NOMO-1 treated with DMSO at 0.1 percent for 48 hours (cell line): ENCODE data around the gene RCC2.
"Not testable (repeated sequence)": the region's sequence is repeated elsewhere in the genome, so short reads cannot be mapped to it uniquely, and the experiment has no call there.

Experiments used
- DNase-seq: peaks from one replicate; lab custom pipeline; 2025; ENCODE audit not compliant: unreplicated experiment; lab: John Stamatoyannopoulos, UW

RCC2 gene

DNA sequence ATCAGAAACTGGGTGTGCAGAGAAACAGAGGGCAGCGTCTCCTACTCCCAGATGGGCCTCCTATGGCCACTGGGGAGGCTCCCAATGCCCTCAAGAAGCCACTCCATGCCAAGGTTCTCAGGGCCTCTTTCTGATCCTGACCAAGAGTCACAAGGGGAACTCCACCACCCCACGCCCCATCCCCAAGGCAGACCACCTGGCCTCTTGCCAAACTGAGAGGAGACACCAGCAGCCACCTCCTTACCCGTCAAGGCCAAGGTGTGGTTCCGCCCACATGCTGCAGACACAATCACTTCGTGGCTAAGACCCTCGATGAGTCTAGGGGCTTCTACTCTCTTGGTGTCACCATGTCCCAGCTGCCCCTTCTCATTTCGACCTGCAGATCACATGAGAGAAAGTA, 17.0 kb downstream of the RCC2 start:
- DNase-seq = no peak

DNA sequence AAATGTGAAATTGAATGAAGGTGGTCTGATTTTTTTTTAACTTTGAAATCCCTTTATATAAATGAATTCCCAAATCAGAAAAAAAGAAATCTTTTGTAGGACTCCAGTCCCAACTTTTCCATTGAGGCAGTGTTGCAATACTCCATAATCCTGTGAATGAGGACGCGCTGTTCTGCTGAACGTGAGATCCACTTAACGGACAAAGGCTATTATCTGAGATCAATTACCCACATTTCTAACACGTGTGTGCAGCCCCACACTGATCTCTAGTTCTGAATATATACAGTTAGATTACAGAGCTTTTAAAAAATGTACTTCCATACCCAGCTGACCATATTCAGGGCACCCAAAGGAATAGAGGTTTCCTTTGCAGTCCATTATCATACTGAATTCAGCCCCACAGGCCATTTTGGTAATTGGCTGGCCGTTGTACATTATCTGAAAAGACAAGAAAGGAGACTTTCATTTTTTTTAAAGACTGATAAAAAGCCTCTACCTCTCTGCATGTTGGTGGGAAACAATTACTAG, 19.0 kb downstream of the RCC2 start:
- no peak for DNase-seq

DNA sequence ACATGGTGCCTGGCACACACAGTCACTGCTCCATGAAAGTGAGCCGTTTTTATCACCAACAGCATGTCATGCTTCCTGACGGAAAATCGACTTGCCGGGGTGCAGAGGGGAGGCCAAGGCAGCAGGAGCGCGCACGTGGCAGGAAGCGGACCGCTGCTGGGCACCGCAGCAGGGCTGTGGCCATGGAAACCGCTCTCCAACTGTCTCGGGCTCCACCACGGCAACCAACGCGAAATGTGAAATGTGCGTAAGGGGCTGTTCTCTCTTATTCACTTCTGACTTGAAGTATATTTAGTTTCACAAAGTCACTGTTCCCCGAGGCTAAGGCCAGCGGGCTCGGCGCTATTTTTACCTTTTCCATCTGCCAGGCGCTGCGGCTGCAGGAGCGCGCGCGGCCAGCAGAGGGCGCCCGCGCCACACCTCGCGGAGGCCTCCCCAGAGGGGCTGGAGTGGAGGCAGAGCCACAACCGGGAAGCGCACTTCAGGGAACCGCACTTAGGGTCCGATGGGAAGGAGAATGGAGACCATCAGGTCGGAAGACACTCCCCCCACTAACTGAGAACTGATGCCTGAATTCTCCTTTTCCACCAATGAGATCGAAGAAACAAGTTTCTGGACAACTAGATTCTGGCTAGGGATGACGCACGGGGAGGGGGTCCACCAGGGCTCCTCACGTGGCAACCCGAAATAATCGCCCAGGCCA, 19.7 kb downstream of the RCC2 start:
- DNase-seq = peak; percentile 36

DNA sequence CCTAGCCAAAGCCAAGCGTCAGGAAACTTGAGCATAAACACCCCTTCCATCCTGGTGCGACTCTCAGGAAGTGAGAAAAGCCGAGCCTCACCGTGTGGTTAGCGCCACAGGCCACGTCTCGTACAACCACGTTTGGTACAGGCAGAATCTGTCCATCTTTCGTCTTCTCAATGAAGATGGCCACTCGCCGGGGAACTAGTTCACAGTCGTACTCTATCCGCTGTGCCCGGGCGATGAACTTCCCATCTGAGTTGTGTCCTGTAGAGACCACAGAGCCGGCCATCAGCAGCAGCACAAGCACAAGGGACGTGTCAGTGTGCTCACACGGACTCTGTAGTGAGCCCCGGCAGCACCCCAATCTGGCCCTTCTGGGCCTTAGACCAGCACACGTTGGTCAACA, 23.1 kb downstream of the RCC2 start:
- DNase-seq = no peak

DNA sequence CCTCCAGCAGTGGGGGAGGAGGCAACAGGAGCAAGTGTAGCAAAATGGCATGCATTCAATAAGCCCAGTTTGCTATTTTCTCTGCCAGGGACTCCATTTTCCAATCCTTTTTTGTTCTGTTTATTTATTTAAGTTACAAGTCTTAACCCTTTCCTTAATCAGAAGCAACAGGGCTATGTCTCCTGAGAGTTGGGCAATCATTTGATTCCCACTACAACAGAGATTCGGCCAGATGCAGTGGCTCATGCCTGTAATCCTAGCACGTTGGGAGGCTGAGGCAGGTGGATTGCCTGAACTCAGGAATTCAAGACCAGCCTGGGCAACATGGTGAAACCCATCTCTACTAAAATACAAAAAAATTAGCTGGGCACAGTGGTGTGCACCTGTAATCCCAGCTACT, 25.5 kb downstream of the RCC2 start:
- no peak for DNase-seq

DNA sequence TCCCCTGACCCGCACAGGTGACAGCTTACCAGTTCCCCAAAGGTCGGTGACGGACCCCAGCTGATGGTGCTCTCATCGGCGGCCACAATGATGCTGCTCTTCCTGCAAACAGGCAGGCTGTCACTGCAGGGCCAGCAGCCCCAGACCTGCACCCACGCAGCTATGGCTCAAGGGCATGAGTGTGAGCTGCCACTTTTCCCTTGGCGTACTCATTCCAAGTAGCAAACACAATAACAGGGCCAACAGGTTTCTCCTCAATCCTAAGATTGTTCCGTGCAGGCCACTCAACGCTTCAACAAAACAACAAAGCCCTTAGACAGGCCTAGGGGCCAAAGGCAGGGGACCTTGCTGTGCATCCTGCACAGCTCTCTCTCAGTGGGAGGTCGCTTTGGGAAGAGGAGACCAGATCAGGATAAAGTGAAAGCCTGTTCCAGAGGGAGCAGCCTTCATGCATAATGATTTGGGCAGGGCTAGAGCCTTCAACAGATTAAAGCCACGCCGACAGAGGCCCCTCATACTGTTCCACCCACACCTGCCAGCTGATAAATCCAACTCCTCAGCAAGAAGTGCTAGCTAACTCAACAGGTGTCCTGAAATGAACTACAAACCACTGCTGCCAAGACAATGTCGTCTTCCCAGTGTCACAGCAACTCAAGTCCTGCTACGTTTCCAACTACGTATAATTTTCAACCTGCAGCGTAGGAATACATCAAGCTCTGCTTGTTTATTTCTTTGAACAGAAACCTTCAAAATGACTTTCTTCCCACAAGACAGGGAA, 27.2 kb downstream of the RCC2 start:
- DNase-seq = no peak

DNA sequence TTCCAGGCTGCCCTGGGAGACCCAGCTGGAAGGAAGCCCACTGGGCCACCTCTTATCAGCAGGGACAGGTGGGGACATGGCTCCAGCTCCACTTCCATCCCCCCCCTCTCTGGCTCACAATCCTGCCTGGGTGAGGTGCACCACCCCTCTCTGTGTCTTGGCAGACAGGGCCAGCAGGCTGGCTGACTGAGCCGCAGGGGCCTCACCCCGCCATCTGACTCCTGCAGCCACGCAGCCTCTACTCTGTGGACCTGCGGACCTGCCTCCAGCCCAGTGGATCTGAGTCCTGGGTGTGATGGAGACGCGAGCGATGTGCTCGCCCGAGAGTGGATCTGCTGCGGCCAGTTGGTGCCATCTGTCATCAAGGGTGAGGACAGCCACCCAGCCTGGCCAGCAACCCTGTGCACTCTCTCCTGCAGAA, 30.1 kb downstream of the RCC2 start:
- DNase-seq = no peak

DNA sequence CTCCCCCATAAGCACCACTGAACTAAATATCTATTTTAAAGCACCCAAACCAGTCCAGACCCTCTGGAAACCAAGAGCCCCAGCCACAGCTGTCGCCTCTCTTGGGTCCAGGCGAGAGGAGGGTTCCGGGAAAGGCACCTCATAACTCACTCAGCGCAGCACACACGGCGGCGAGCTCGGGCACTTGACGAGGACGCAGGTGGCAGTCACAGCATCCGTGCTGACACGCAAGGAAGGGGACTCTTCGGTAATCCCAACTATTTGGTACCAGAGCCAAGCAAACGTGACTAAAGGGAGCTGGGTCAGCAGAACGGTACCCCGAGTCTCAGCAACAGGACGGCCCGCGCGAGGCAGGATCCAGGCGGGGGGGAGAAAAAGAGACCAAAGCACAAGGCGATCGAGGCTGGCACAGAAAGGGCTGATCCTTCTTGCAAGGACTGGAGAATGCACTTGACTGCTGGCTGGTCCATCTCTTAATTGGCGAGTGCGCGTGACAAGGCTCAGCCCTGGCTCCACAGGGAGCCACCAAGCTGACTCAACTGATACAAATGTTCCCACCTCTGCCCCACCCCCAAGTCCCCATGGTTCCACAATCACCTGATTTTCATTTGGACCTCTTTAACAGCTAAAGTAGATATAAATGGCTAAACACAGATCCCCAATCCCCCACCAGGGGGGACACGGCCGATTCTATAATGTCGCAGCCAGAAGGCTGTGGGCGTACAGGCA, 31.5 kb downstream of the RCC2 start:
- DNase-seq = not testable (repeated sequence)

DNA sequence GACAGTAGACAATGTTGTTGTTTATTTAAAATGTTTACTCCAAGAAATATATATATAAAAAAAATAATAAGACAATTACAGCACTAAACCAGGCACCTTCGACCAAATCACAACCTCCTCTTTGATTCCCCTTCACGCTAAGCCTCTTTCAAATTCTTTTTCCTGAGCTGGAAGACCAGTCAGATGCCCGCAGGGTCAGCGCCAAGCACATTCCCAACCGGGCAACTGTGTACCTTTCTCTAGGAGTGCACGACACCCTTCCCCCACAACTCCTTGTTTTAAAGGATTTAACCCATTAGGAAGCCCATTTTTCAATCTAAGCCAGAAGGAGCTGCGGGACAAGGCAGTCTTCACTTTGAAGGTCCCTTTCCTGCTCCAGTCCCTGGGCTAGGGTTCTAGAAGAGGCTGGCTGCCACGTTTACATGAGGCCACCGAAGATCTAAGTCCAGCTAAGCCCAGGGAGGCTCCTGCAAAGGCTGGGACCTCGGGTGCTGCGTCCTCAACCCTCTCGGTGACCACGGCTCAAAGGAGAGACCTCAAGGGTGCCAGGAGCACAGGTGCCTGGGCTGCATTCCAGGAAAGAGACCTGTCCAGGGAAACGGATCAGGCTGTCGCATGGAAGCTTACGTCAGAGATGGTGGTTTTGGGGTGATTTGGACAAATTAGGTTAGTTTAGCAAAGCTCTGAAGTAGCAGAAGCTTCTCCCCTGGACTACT, 32.6 kb downstream of the RCC2 start:
- not testable (repeated sequence) for DNase-seq

DNA sequence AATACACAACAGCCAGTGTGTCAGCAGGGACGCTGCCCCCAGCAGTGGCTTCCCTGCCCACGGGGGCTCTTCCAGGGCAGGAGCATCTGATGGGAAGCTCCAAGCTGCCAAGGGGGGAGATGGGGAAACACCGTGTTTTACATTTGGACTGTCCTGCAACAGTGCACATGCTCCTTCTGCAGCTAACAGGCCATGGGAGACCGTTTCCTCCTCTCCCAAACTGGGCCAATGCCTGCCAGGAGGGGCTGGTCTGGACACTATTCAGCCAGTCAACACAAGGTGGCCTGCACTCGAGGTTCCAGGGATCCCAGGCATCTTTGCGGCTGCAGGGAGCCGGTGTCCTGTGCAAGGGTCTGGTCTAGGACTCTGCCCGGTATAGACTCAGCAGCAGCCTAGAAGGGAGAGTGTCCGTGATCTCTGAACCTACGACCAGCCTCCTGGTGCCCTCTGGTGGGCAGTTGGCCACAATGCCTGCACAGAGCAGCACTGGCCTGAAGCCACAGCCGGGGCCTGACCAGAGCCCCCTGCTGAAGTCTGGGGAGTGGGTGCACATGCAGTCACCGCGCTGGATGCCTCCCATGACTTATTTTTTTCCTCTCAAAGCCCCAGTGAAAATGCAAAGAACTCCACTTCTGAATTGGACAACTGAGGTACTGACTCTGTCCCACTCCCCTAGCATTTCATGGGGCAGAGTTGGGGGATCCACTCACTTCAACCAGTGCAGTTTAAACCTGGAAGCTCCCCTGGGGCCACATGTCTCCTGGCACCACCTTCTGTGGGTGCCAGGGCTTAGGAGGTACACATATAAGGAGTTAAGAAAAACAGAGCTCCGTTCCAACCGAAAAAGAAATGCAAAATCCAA, 33.3 kb downstream of the RCC2 start:
- DNase-seq = peak; percentile 59

DNA sequence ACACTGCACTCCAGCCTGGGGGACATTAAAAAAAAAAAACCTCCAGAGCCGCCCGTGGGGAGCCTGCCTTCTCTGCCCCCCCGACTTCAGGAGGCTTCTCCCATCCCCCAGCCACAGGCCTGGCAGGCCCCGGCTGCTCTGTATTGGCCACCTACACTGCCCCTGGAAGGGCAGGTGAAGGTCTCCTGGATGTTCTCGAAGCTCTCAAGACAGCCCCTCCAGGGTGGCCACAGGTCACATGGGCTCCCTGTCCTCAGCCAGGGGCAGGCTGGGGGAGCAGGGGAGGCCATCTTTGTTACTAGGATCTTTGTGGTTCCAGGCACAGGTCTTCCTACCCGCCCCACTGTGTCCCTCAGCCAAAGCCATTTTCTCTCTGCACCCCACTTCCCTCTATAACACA, 34.7 kb downstream of the RCC2 start:
- DNase-seq = no peak

DNA sequence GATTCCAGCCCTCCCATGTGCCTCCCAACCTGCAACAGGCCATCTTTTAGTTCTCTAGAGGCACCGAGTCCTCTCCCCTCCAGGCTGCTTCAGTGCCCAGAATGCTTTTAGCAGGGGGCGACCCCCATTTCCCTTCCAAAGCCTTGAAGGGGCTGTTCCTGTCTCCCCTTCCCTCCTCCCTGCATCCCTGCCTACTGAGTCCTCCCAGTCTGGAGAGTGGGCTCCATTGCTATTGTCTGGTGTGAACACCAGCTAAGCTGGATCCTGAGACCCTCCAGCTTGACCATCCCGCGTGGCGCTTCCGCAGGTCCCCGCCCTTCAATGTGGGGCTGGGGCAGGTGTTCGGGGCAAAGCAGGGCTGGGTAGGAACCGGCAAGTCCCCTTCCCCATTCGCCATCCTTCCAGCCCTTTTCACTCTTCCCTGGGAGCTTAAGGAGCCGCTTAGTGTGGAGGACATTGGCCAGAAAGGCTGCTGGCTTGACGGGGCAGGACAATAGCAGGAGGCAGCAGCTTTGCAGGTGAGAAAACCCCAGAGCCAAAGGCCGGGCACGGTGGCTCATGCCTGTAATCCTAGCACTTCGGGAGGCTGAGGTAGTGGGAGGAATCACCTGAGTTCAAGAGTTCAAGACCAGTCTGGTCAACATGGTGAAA, 35.3 kb downstream of the RCC2 start:
- no peak for DNase-seq

DNA sequence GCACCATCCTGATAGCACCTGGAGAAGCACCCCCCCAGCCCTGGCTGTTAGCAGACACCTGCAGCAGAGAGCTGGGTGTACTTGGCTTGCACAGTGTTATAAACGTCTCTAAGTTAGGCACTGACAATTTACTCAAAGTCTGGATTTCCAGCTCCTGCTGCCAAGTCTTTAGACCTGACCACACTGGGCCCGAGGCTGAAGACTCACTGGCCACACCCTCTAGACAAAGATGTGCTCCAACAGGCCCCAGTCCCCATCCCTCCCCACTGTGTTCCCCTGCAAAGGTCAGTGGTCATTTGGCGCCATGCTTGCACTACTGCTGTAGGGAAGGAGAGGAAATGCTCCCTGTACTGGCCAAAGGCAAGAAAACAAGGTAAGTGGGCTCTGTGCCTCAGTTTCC, 36.4 kb downstream of the RCC2 start:
- DNase-seq = no peak

DNA sequence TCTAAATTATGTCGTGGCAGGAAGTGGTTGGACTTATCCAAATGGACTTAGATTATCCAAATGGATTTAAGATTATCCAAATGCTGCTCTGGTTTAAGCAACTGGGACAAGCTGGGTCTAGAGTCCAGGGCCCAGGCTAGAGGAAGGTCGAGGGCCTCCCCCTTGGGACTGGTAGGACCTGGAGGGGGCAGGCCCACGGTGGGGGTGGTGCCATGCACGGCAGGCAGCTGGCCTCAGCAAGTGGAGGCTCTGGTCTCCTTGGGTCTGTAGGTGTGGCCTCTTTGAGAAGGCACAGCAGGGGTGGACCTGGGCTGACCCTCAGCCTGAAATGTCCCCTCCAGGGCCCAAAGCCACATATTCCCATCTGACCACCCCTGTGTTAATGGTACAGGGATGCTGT, 37.6 kb downstream of the RCC2 start:
- no peak for DNase-seq

DNA sequence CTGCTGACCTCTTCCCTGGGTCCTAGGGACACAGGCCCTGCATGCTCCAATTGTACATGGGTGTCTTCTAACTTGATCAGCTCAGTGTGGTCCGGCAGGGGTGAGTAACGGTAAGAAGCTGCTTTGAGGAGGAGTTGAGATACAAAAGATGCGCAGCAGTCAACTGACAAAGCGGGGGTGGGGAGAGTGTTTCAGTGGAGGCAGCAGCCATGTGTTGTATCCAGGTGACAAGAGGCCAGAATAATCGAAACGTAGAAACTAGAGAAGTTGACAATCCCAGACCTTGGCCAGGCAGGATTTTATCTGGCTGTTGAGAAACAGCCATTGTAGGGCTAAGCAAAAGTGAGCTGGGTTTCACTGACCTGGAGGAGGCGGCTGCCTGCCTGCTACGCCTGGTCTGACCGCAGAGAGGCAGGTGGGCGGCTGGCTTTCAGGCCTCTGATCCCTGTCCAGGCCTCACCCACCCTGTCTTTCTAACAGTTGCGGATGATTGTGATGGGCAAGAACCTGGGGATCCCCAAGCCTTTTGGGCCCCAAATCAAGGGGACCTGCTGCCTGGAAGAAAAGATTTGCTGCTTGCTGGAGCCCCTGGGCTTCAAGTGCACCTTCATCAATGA, 38.6 kb downstream of the RCC2 start:
- DNase-seq = no peak

DNA sequence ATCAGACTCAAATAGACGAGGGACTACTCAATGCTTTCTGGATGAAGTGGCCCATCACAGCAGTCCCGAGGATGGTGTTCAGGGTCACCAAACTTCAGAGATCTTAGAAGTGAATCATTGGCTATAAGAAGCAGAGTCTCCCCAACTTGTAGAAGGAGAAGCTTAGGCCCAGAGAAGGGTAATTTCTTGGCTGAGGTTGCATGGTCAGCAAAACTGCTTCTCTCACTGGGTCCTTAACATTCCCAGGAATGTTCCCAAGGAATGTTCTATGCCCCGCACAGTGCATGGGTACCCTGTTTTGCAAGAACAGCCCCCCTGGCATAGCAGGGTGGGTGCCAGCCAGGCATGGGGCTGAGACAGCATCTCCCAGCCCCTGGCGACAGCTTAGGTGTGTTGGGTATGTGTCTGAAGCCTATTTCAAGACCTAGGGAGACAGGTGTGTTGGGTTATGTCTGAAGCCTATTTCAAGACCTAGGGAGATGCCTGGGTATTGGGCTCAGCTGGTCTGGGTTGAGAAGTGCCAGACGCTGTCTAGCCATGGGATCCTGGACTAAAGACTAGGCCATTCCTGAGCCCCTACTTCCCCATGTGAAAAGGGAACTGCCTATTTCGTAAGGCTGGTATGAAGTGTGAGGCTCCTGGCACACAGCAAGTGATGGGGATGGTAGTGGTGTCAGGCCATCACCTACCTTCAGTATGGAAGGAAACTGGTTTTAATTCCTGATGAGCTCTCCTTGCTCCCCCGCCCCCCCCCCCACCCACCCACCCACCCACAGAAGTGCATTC, 41.4 kb downstream of the RCC2 start:
- peak; percentile 40 for DNase-seq

DNA sequence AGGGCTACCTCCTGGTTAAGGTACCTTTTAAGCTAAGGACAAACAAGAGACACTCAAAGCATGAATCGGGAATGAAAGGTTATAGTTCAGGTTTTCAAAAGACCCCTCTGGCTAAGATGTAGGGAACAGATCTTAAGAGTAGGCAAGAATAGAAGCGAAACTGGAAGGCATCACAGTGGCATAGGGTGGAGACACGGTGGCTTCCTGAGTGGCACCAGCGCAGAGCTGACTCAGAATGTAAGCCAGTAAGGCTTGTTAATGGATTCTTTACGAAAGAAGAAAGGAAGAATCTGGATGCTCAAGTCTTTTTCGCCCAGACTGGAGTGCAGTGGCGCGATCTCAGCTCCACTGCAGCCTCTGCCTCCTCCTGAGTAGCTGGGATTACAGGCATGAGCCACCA, 46.2 kb downstream of the RCC2 start:
- DNase-seq = peak; percentile 69

DNA sequence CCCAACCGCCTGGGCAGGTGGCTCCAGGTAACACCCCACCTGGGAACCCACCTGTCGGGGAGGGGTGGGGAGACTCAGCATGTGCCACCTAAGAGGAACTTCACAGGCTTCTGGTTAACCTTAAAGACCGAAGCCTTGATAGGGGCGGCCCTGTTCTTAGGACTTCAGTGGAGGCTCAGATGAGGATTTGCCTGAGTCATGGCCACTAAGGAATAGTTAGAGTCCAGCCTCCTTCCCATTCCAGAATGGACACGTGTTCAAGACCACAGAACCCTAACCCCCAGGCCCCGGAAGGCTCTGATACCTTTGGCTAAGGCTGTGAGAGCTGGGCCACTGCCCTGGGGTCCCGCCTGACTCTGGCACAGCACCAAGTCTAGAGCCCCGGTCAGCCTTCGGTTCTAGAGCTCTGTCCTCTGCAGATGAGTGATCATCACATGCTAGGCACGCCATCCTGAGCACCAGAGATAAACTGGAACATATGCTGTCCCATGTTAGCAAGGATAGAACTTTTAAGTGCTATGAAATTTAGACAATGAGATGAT, 47.2 kb downstream of the RCC2 start:
- DNase-seq = no peak
